GM23338 (cell line): ENCODE results near the gene WDR74. TPM values are rescaled to one million over a fixed set of nuclear protein-coding genes. Genes with fewer than 3 reads are reported as not detected.

Experiments
- ATAC-seq: fragments of 200-7000 bp; cut with Tn5 transposase; 3 replicates; pipeline ENCODE4 v1.9.1; 2020
- DNase-seq: peaks from one replicate; pipeline ENCODE4 v3.0.0-alpha.2; 2015; ENCODE audit warnings: low spot score
- H2AFZ ChIP-seq: fragments of 200-600 bp; sonication (generic); 2 replicates; pipeline ENCODE4 v1.8.0; 2016; ENCODE audit warnings: antibody characterized with exemption, mild to moderate bottlenecking, moderate library complexity
- H3F3A ChIP-seq: fragments of 200-600 bp; sonication (generic); replicated peaks from 2 replicates; pipeline ENCODE4 v1.8.0; 2017; ENCODE audit warnings: antibody characterized with exemption, mixed run types, low read depth
- H3K27ac ChIP-seq: fragments of 200-600 bp; sonication (generic); 2 replicates; pipeline ENCODE4 v1.6.1; 2016; ENCODE audit warnings: low read depth
- H3K27me3 ChIP-seq: fragments of 200-600 bp; sonication (generic); 2 replicates; pipeline ENCODE4 v1.8.0; 2016; ENCODE audit warnings: mild to moderate bottlenecking, mixed run types, moderate library complexity; ENCODE audit not compliant: insufficient read depth
- H3K36me3 ChIP-seq: fragments of 200-600 bp; sonication (generic); 2 replicates; pipeline ENCODE4 v1.8.0; 2016; ENCODE audit warnings: mild to moderate bottlenecking; ENCODE audit not compliant: insufficient read depth
- H3K4me1 ChIP-seq: fragments of 200-600 bp; sonication (generic); 2 replicates; pipeline ENCODE4 v1.8.0; 2016; ENCODE audit warnings: mild to moderate bottlenecking, moderate library complexity; ENCODE audit not compliant: insufficient read depth
- H3K4me2 ChIP-seq: fragments of 200-600 bp; sonication (generic); 2 replicates; pipeline ENCODE4 v1.7.1; 2017; ENCODE audit warnings: mixed run types
- H3K4me3 ChIP-seq: fragments of 200-600 bp; sonication (generic); 2 replicates; pipeline ENCODE4 v1.6.1; 2016; ENCODE audit warnings: mixed run types
- H3K79me2 ChIP-seq: fragments of 200-600 bp; sonication (generic); replicated peaks from 2 replicates; pipeline ENCODE4 v1.8.0; 2017; ENCODE audit warnings: mild to moderate bottlenecking; ENCODE audit not compliant: insufficient read depth
- H3K9me2 ChIP-seq: fragments of 200-600 bp; sonication (generic); 2 replicates; pipeline ENCODE4 v1.8.0; 2017; ENCODE audit not compliant: insufficient read depth
- H4K20me1 ChIP-seq: fragments of 200-600 bp; sonication (generic); replicated peaks from 2 replicates; pipeline ENCODE4 v1.8.0; 2017; ENCODE audit warnings: mild to moderate bottlenecking; ENCODE audit not compliant: insufficient read depth
- H3K27ac Mint-ChIP-seq: 2 replicates; pipeline ENCODE4 v1.8.0; 2020; ENCODE audit warnings: inconsistent platforms, mild to moderate bottlenecking, moderate library complexity, mixed read lengths
- H3K27me3 Mint-ChIP-seq: 3 replicates; pipeline ENCODE4 v1.8.0; 2022; ENCODE audit warnings: low read depth, mild to moderate bottlenecking, moderate library complexity, mixed read lengths, inconsistent platforms; ENCODE audit not compliant: insufficient read depth, poor library complexity
- H3K36me3 Mint-ChIP-seq: 3 replicates; pipeline ENCODE4 v1.8.0; 2021; ENCODE audit warnings: low read depth, mild to moderate bottlenecking, inconsistent platforms, moderate library complexity, mixed read lengths
- H3K4me1 Mint-ChIP-seq: 3 replicates; pipeline ENCODE4 v1.8.0; 2020; ENCODE audit warnings: mild to moderate bottlenecking, inconsistent platforms, mixed read lengths
- H3K4me3 Mint-ChIP-seq: 3 replicates; pipeline ENCODE4 v1.8.0; 2021; ENCODE audit warnings: moderate library complexity, mild to moderate bottlenecking, inconsistent platforms, mixed read lengths
- H3K9me3 Mint-ChIP-seq: 3 replicates; pipeline ENCODE4 v1.8.0; 2020; ENCODE audit warnings: moderate library complexity, mild to moderate bottlenecking, inconsistent platforms, mixed read lengths
- CREB1 ChIP-seq: fragments of 250-450 bp; sonication (Bioruptor Pico); IDR thresholded peaks from 2 replicates; pipeline ENCODE4 v1.5.0; 2020; ENCODE audit warnings: low read depth, mild to moderate bottlenecking, moderate library complexity
- ETS1 ChIP-seq: IDR thresholded peaks from 2 replicates; pipeline ENCODE4 v1.6.1; 2016; ENCODE audit warnings: antibody characterized with exemption
- EZH2 ChIP-seq: fragments of 200-600 bp; sonication (generic); IDR thresholded peaks from one replicate; pipeline ENCODE4 v1.8.0; 2017; ENCODE audit warnings: antibody characterized with exemption, mild to moderate bottlenecking, low read depth; ENCODE audit not compliant: unreplicated experiment
- EZH2phosphoT487 ChIP-seq: fragments of 200-600 bp; sonication (generic); IDR thresholded peaks from one replicate; pipeline ENCODE4 v1.8.1; 2018; ENCODE audit warnings: antibody characterized with exemption; ENCODE audit not compliant: unreplicated experiment
- NANOG ChIP-seq: IDR thresholded peaks from 2 replicates; pipeline ENCODE4 v1.6.1; 2016; ENCODE audit warnings: antibody characterized with exemption, borderline replicate concordance
- POLR2AphosphoS5 ChIP-seq: IDR thresholded peaks from 2 replicates; pipeline ENCODE4 v1.6.1; 2016; ENCODE audit warnings: antibody characterized with exemption, low read depth
- ZNF114 ChIP-seq: fragments of 250-450 bp; sonication (Bioruptor Pico); IDR thresholded peaks from 2 replicates; pipeline ENCODE4 v1.5.0; 2020; ENCODE audit warnings: mild to moderate bottlenecking, moderate library complexity
- ZNF331 ChIP-seq: fragments of 250-450 bp; sonication (Bioruptor Pico); IDR thresholded peaks from 2 replicates; pipeline ENCODE4 v1.5.0; 2020; ENCODE audit warnings: low read depth, mild to moderate bottlenecking, moderate library complexity
- polyA plus RNA-seq: library from polyadenylated mRNA; unstranded; fragments of >200 nt; fragmentation: Nextera tagmentation; extraction: Ambion mirVana; gene quantifications from 2 replicates; pipeline ENCODE4 v1.2.1, GENCODE V29; 2016
- total RNA-seq: library from RNA; depleted of rRNA; stranded (reverse); fragments of >200 nt; shearing (Covaris generic); gene quantifications from 2 replicates; pipeline ENCODE4 v1.2.3, GENCODE V29; 2014
- TF ChIP-seq, protein P1 (sequence below), 2 experiments: fragments of 200-600 bp in 1 of 2; sonication (generic) in 1 of 2; conservative IDR thresholded peaks; 2 replicates each; pipeline versions ENCODE4 v1.5.1 to v1.6.1; 2016 to 2017; ENCODE audit warnings: antibody characterized with exemption in 2 of 2, low read depth in 2 of 2, mild to moderate bottlenecking in 2 of 2, moderate library complexity in 1 of 2

WDR74 gene
- total and polyA plus RNA-seq, 2 experiments from 2014 or later: 94.4 to 136 TPM

DNA sequence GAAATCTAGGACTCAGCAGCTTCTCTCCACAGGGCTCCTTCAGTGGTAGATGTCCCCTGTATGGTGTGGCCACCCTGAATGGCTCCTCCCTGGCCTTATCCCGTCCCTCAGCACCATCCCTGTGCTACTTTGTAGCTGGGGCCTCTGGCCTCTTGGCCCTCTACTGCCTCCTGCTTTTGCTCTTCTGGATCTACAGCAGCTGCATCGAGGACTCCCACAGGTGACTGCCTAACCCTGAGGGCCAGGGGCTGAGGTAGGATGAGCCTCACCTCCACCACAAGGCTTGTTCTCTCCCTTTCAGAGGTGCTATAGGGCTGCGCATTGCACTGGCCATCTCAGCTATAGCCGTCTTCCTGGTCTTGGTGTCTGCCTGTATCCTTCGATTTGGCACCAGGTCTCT, 50.4 kb downstream of the WDR74 start:
- Histone ChIP-seq H3K4me3 (peak overlapping the region; percentile 77; the same call in 1 of the 2 replicates), H3K27ac (no peak overlapping the region; the same call in 1 of the 2 replicates), H4K20me1 (peaks cover 3% of the 10 kb centered on the region), H3K9me2 (no peaks in the 10 kb centered on the region), H3K79me2 (peaks cover 40% of the 10 kb centered on the region), H3K4me1 (peaks cover 11% of the 10 kb centered on the region; the same call in 1 of the 2 replicates), H3F3A (peaks cover 62% of the 10 kb centered on the region), H2AFZ (no peak overlapping the region), H3K27me3 (no peaks in the 10 kb centered on the region), H3K4me2 (no peak overlapping the region), H3K36me3 (peaks cover 21% of the 10 kb centered on the region)
- H3K4me1 Mint-ChIP-seq: peaks cover 29% of the 10 kb centered on the region
- no peak overlapping the region; the same call in 1 of the 2 replicates for H3K27ac Mint-ChIP-seq
- ATAC-seq (no peak; the same call in 2 of the 3 replicates), DNase-seq (peak; percentile 39)
- TF ChIP-seq, protein P1, sequence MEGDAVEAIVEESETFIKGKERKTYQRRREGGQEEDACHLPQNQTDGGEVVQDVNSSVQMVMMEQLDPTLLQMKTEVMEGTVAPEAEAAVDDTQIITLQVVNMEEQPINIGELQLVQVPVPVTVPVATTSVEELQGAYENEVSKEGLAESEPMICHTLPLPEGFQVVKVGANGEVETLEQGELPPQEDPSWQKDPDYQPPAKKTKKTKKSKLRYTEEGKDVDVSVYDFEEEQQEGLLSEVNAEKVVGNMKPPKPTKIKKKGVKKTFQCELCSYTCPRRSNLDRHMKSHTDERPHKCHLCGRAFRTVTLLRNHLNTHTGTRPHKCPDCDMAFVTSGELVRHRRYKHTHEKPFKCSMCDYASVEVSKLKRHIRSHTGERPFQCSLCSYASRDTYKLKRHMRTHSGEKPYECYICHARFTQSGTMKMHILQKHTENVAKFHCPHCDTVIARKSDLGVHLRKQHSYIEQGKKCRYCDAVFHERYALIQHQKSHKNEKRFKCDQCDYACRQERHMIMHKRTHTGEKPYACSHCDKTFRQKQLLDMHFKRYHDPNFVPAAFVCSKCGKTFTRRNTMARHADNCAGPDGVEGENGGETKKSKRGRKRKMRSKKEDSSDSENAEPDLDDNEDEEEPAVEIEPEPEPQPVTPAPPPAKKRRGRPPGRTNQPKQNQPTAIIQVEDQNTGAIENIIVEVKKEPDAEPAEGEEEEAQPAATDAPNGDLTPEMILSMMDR (conservative IDR thresholded peaks at IDR 0.05; ENCODE audit: low read depth in 2 of 2): peak; percentile 26 to 30; a peak in 3 of 4 replicates
- TF ChIP-seq ETS1: no peak
- TF ChIP-seq ZNF114 (CRISPR knock-in tag): no peak
- peaks cover 21% of the 10 kb centered on the region for H3K27me3 Mint-ChIP-seq
- H3K36me3 Mint-ChIP-seq: peaks cover 65% of the 10 kb centered on the region
- H3K9me3 Mint-ChIP-seq: no peaks in the 10 kb centered on the region; the same call in 2 of the 3 replicates
- H3K4me3 Mint-ChIP-seq: peak overlapping the region; percentile 93

DNA sequence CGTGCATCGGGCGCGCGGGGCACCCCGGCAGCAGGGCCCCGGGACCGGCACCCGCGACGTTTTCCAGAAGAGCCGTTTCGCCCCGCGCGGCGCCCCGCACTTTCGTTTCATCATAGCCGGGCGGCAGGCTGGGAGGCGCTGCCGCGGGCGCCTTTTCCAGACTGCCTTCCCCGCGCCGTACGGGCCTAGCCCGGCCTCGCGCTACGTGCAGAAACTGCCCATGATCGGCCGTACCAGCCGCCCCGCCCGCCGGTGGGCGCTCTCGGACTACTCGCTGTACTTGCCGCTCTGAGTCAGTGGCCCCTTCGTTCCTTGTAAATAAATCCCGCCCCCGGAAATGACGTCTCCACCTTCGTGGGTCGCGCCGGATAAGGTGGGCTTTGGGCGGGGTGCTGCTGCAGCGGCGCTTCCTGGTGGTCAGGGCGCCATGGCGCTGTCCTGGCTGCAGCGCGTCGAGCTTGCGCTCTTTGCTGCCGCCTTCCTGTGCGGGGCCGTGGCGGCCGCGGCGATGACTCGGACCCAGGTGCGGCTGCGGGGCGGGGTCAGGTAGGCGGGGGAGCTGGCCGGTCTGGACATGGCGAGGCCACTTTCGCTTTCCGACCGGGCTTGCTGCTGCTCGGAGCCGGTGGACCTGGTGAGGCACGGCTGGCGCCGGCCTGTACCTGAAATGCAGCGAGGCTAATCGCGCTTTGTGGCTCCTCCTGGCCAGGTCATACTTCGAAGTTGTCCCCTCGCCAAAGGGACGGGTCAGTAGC, 52.2 kb downstream of the WDR74 start, which contains the start of gene TMEM179B:
Gene TMEM179B, plus strand, starts transcription at position 398 of the 755 bp plus-strand sequence. Its CDS starts 30 bp downstream, at position 428.
- Histone ChIP-seq H3K9me2 (no peaks in the 10 kb centered on the region), H3F3A (peaks cover 48% of the 10 kb centered on the region), H4K20me1 (no peaks in the 10 kb centered on the region), H3K27ac (peak within 1 kb of the TSS; percentile 98), H3K4me2 (peak within 1 kb of the TSS; percentile 86), H3K27me3 (no peaks in the 10 kb centered on the region), H3K4me3 (peak within 1 kb of the TSS; percentile 77), H3K4me1 (peaks cover 11% of the 10 kb centered on the region; the same call in 1 of the 2 replicates), H3K36me3 (peaks cover 12% of the 10 kb centered on the region; the same call in 1 of the 2 replicates), H3K79me2 (peaks cover 40% of the 10 kb centered on the region), H2AFZ (peak within 1 kb of the TSS; percentile 15; the same call in 1 of the 2 replicates)
- Mint-ChIP-seq H3K27me3 (peaks cover 18% of the 10 kb centered on the region), H3K27ac (peak within 1 kb of the TSS; percentile 99), H3K4me3 (peak within 1 kb of the TSS; percentile 93), H3K4me1 (peaks cover 25% of the 10 kb centered on the region), H3K9me3 (no peaks in the 10 kb centered on the region; the same call in 2 of the 3 replicates), H3K36me3 (peaks cover 69% of the 10 kb centered on the region)
- ATAC-seq (peak; percentile 66), DNase-seq (peak; percentile 100)
- TF ChIP-seq, protein P1 (conservative IDR thresholded peaks at IDR 0.05; ENCODE audit: low read depth in 2 of 2): peak; percentile 26 to 64; a peak in 3 of 4 replicates
- no peak for TF ChIP-seq EZH2phosphoT487
- no peak for TF ChIP-seq ZNF331
- TF ChIP-seq CREB1 (CRISPR knock-in tag): peak; percentile 94
- TF ChIP-seq EZH2: no peak
- peak; percentile 83 for TF ChIP-seq ETS1
- TF ChIP-seq NANOG: no peak
- no peak for TF ChIP-seq ZNF114 (CRISPR knock-in tag)
- peak; percentile 97 for TF ChIP-seq POLR2AphosphoS5
